K562 (cell line): ENCODE results near the gene BSPRY. TPM values are rescaled to one million over a fixed set of nuclear protein-coding genes. Genes with fewer than 3 reads are reported as not detected.

Experiments used
- ARID4B ChIP-seq: sonication (generic); formaldehyde crosslinking; IDR thresholded peaks from 2 replicates; pipeline ENCODE4 v1.8.0; 2022; ENCODE audit warnings: mild to moderate bottlenecking, missing genetic modification reagents
- EGR1 ChIP-seq: fragments of 450-650 bp; conservative IDR thresholded peaks from 2 replicates; pipeline ENCODE4 v1.6.1; 2017; ENCODE audit warnings: mild to moderate bottlenecking
- GTF2A2 ChIP-seq: IDR thresholded peaks from 2 replicates; pipeline ENCODE4 v1.6.1; 2016; ENCODE audit warnings: mild to moderate bottlenecking, missing genetic modification characterization, missing compliant biosample characterization
- KDM4B ChIP-seq, 2 experiments: fragments of 450-650 bp in 1 of 2; sonication (generic) in 1 of 2; IDR thresholded peaks; 2 replicates each; pipeline ENCODE4 v1.6.1; 2016 to 2017; ENCODE audit warnings: borderline replicate concordance in 2 of 2, antibody characterized with exemption in 1 of 2, low read depth in 1 of 2, mild to moderate bottlenecking in 1 of 2
- LCOR ChIP-seq: sonication (generic); formaldehyde crosslinking; IDR thresholded peaks from 2 replicates; pipeline ENCODE4 v1.8.0; 2022; ENCODE audit warnings: mild to moderate bottlenecking, missing genetic modification reagents
- MTA3 ChIP-seq: fragments of 450-650 bp; formaldehyde crosslinking; IDR thresholded peaks from 2 replicates; pipeline ENCODE4 v1.6.1; 2017; ENCODE audit warnings: mild to moderate bottlenecking, borderline replicate concordance
- RBM17 ChIP-seq: fragments of 200-400 bp; formaldehyde crosslinking; IDR thresholded peaks from 2 replicates; pipeline ENCODE4 v1.6.1; 2017; ENCODE audit warnings: low read depth, mild to moderate bottlenecking, low read length, borderline replicate concordance
- SIN3B ChIP-seq: fragments of 450-650 bp; IDR thresholded peaks from 2 replicates; pipeline ENCODE4 v1.6.1; 2017; ENCODE audit warnings: low read depth, mild to moderate bottlenecking, moderate library complexity
- SRSF3 ChIP-seq: fragments of 200-400 bp; formaldehyde crosslinking; IDR thresholded peaks from 2 replicates; pipeline ENCODE4 v1.6.1; 2016; ENCODE audit warnings: mild to moderate bottlenecking, low read length, moderate library complexity; ENCODE audit not compliant: insufficient read depth
- ZKSCAN8 ChIP-seq: fragments of 200-800 bp; sonication (Bioruptor generic); IDR thresholded peaks from 2 replicates; pipeline ENCODE4 v1.6.1; 2016; ENCODE audit warnings: missing genetic modification characterization, missing compliant biosample characterization
- ZNF23 ChIP-seq: fragments of 250-450 bp; sonication (Bioruptor Pico); IDR thresholded peaks from 2 replicates; pipeline ENCODE4 v1.4.0; 2020; ENCODE audit warnings: mild to moderate bottlenecking
- polyA plus RNA-seq, 8 experiments: library from polyadenylated mRNA; depleted of rRNA in 4 of 8; stranded (reverse) in 5 of 8; unstranded in 3 of 8; fragments of >200 nt; fragmentation: Nextera tagmentation in 2 of 8; fragmentation: Illumina TruSeq in 1 of 8; extraction: Ambion mirVana in 2 of 8; extraction: Trizol in 1 of 8; gene quantifications; 2 replicates each; pipeline versions ENCODE4 v1.2.1 to v1.2.3, GENCODE V29; 2011 to 2014; ENCODE audit warnings: inconsistent platforms in 1 of 8, missing spikeins in 1 of 8
- total RNA-seq, 7 experiments: library from RNA; depleted of rRNA in 6 of 7; stranded (reverse); fragments of >200 nt in 6 of 7; fragmentation: Illumina TruSeq in 2 of 7; extraction: Trizol in 2 of 7; gene quantifications; 2 replicates each; pipeline versions ENCODE4 v1.2.1 to v1.2.3, GENCODE V29; 2011 to 2021; ENCODE audit warnings: low replicate concordance in 1 of 7
- TF ChIP-seq, protein P1 (sequence below): fragments of 450-650 bp; IDR thresholded peaks from 2 replicates; pipeline ENCODE4 v1.6.1; 2016; ENCODE audit warnings: low read depth
- TF ChIP-seq, protein P2 (sequence below): fragments of 450-650 bp; formaldehyde crosslinking; IDR thresholded peaks from 2 replicates; pipeline ENCODE4 v1.4.0; 2022; ENCODE audit warnings: mild to moderate bottlenecking, moderate library complexity

The BSPRY gene
- total and polyA plus RNA-seq, 9 of the 15 experiments (the other 6 are each of a cell fraction or from before 2014, with no cell fraction given) = 0.07 to 0.67 (median 0.18) TPM

- TF ChIP-seq, protein P1, sequence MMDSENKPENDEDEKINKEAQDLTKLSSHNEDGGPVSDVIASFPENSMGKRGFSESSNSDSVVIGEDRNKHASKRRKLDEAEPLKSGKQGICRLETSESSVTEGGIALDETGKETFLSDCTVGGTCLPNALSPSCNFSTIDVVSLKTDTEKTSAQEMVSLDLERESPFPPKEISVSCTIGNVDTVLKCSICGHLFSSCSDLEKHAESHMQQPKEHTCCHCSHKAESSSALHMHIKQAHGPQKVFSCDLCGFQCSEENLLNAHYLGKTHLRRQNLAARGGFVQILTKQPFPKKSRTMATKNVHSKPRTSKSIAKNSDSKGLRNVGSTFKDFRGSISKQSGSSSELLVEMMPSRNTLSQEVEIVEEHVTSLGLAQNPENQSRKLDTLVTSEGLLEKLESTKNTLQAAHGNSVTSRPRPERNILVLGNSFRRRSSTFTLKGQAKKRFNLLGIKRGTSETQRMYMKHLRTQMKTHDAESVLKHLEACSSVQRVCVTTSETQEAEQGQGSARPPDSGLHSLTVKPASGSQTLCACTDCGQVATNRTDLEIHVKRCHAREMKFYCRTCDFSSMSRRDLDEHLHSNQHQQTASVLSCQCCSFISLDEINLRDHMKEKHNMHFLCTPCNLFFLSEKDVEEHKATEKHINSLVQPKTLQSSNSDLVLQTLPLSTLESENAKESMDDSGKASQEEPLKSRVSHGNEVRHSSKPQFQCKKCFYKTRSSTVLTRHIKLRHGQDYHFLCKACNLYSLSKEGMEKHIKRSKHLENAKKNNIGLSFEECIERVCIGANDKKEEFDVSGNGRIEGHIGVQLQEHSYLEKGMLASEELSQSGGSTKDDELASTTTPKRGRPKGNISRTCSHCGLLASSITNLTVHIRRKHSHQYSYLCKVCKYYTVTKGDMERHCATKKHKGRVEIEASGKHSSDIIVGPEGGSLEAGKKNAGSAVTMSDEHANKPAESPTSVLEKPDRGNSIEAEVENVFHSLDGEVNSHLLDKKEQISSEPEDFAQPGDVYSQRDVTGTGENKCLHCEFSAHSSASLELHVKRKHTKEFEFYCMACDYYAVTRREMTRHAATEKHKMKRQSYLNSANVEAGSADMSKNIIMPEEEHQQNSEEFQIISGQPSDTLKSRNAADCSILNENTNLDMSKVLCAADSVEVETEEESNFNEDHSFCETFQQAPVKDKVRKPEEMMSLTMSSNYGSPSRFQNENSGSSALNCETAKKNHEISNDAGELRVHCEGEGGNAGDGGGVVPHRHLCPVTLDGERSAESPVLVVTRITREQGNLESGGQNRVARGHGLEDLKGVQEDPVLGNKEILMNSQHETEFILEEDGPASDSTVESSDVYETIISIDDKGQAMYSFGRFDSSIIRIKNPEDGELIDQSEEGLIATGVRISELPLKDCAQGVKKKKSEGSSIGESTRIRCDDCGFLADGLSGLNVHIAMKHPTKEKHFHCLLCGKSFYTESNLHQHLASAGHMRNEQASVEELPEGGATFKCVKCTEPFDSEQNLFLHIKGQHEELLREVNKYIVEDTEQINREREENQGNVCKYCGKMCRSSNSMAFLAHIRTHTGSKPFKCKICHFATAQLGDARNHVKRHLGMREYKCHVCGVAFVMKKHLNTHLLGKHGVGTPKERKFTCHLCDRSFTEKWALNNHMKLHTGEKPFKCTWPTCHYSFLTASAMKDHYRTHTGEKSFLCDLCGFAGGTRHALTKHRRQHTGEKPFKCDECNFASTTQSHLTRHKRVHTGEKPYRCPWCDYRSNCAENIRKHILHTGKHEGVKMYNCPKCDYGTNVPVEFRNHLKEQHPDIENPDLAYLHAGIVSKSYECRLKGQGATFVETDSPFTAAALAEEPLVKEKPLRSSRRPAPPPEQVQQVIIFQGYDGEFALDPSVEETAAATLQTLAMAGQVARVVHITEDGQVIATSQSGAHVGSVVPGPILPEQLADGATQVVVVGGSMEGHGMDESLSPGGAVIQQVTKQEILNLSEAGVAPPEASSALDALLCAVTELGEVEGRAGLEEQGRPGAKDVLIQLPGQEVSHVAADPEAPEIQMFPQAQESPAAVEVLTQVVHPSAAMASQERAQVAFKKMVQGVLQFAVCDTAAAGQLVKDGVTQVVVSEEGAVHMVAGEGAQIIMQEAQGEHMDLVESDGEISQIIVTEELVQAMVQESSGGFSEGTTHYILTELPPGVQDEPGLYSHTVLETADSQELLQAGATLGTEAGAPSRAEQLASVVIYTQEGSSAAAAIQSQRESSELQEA = no peak
- TF ChIP-seq, protein P2, sequence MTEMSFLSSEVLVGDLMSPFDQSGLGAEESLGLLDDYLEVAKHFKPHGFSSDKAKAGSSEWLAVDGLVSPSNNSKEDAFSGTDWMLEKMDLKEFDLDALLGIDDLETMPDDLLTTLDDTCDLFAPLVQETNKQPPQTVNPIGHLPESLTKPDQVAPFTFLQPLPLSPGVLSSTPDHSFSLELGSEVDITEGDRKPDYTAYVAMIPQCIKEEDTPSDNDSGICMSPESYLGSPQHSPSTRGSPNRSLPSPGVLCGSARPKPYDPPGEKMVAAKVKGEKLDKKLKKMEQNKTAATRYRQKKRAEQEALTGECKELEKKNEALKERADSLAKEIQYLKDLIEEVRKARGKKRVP (CRISPR knock-in tag) = peak; percentile 53; the same call in 1 of the 2 replicates
- TF ChIP-seq EGR1 (peak; percentile 88), MTA3 (peak; percentile 84; the same call in 1 of the 2 replicates), LCOR (CRISPR knock-in tag) (peak; percentile 94), GTF2A2 (tag) (no peak), SRSF3 (no peak), KDM4B (IDR thresholded peaks at IDR 0.05; ENCODE audit: borderline replicate concordance in 2 of 2, low read depth in 1 of 2) (peak in 1 of 2 experiments; percentile 91; a peak in 2 of 4 replicates), ZKSCAN8 (CRISPR knock-in tag) (no peak), ZNF23 (CRISPR knock-in tag) (no peak), ARID4B (CRISPR knock-in tag) (peak; percentile 80), RBM17 (no peak), SIN3B (no peak)
These were observed 51.9 kb downstream of the BSPRY start, which contains the start of gene ALAD (continued) for GRCh38 chr9:113401027-113401792.
